H9 (cell line): Measurements from ENCODE around the gene ZNF236. TPM values are rescaled to one million over a fixed set of nuclear protein-coding genes. Genes with fewer than 3 reads are reported as not detected.

Experiments
- DNase-seq: peaks from one replicate; pipeline ENCODE4 v3.0.0-alpha.2; 2017
- H2AFZ ChIP-seq: one replicate; pipeline ENCODE4 v1.6.1; 2013; ENCODE audit warnings: mild to moderate bottlenecking, low read length, control low read depth, moderate library complexity
- H2AK5ac ChIP-seq: 2 replicates; pipeline ENCODE4 v1.6.1; 2013; ENCODE audit warnings: low read length, control low read depth, mixed read lengths; ENCODE audit not compliant: insufficient read length
- H2BK120ac ChIP-seq: one replicate; pipeline ENCODE4 v1.6.1; 2013; ENCODE audit warnings: low read depth, mild to moderate bottlenecking, low read length, control low read depth, inconsistent platforms; ENCODE audit not compliant: poor library complexity, severe bottlenecking
- H2BK12ac ChIP-seq: 2 replicates; pipeline ENCODE4 v1.6.1; 2013; ENCODE audit warnings: low read length, control low read depth, mixed read lengths, low read depth; ENCODE audit not compliant: insufficient read length
- H2BK15ac ChIP-seq: 2 replicates; pipeline ENCODE4 v1.6.1; 2013; ENCODE audit warnings: low read depth, low read length, control low read depth
- H2BK20ac ChIP-seq: one replicate; pipeline ENCODE4 v1.6.1; 2013; ENCODE audit warnings: low read depth, mild to moderate bottlenecking, low read length, control low read depth, inconsistent platforms; ENCODE audit not compliant: poor library complexity, severe bottlenecking
- H2BK5ac ChIP-seq: 2 replicates; pipeline ENCODE4 v1.6.1; 2013; ENCODE audit warnings: low read length, control low read depth, mixed read lengths; ENCODE audit not compliant: insufficient read length
- H3K14ac ChIP-seq: 2 replicates; pipeline ENCODE4 v1.6.1; 2013; ENCODE audit warnings: low read length, control low read depth; ENCODE audit not compliant: insufficient read depth
- H3K18ac ChIP-seq: 2 replicates; pipeline ENCODE4 v1.6.1; 2013; ENCODE audit warnings: low read depth, mild to moderate bottlenecking, mixed read lengths, low read length, control low read depth; ENCODE audit not compliant: insufficient read length
- H3K23ac ChIP-seq: 2 replicates; pipeline ENCODE4 v1.6.1; 2013; ENCODE audit warnings: low read length, control low read depth, mixed read lengths, low read depth; ENCODE audit not compliant: insufficient read length
- H3K23me2 ChIP-seq: 2 replicates; pipeline ENCODE4 v1.6.1; 2013; ENCODE audit warnings: low read depth, mild to moderate bottlenecking, mixed read lengths, low read length, control low read depth; ENCODE audit not compliant: insufficient read length, poor library complexity, severe bottlenecking
- H3K27ac ChIP-seq: 2 replicates; pipeline ENCODE4 v1.5.1; 2013; ENCODE audit warnings: low read length, control low read depth, mixed read lengths, low read depth; ENCODE audit not compliant: insufficient read length
- H3K27me3 ChIP-seq: 2 replicates; pipeline ENCODE4 v1.6.1; 2013; ENCODE audit warnings: low read length, control low read depth, inconsistent platforms; ENCODE audit not compliant: insufficient read depth
- H3K4ac ChIP-seq: 2 replicates; pipeline ENCODE4 v1.6.1; 2013; ENCODE audit warnings: low read depth, mild to moderate bottlenecking, control low read depth, inconsistent platforms, low read length, moderate library complexity
- H3K4me1 ChIP-seq: 2 replicates; pipeline ENCODE4 v1.6.1; 2013; ENCODE audit warnings: low read length, control low read depth, inconsistent platforms; ENCODE audit not compliant: insufficient read depth
- H3K4me2 ChIP-seq: 2 replicates; pipeline ENCODE4 v1.6.1; 2013; ENCODE audit warnings: low read length, control low read depth, mixed read lengths; ENCODE audit not compliant: insufficient read length, insufficient read depth
- H3K56ac ChIP-seq: 2 replicates; pipeline ENCODE4 v1.6.1; 2013; ENCODE audit warnings: low read depth, mild to moderate bottlenecking, mixed read lengths, low read length, control low read depth; ENCODE audit not compliant: insufficient read length
- H3K79me1 ChIP-seq: 2 replicates; pipeline ENCODE4 v1.6.1; 2013; ENCODE audit warnings: low read depth, mild to moderate bottlenecking, moderate library complexity, low read length, control low read depth, inconsistent platforms; ENCODE audit not compliant: insufficient read depth, poor library complexity, severe bottlenecking
- H3K79me2 ChIP-seq: 2 replicates; pipeline ENCODE4 v1.6.1; 2013; ENCODE audit warnings: low read length, control low read depth, inconsistent platforms; ENCODE audit not compliant: insufficient read depth
- H3K9ac ChIP-seq: 2 replicates; pipeline ENCODE4 v1.6.1; 2013; ENCODE audit warnings: low read length, control low read depth, mixed read lengths; ENCODE audit not compliant: insufficient read length; ENCODE audit errors: extremely low read depth
- H3K9me3 ChIP-seq: one replicate; pipeline ENCODE4 v1.6.1; 2013; ENCODE audit warnings: low read depth, low read length, inconsistent platforms; ENCODE audit not compliant: control insufficient read depth
- H3T11ph ChIP-seq: one replicate; pipeline ENCODE4 v1.6.1; 2013; ENCODE audit warnings: mild to moderate bottlenecking, low read length, control low read depth, inconsistent platforms
- H4K20me1 ChIP-seq: one replicate; pipeline ENCODE4 v1.6.1; 2013; ENCODE audit not compliant: control insufficient read depth, insufficient read length, insufficient read depth
- H4K5ac ChIP-seq: 2 replicates; pipeline ENCODE4 v1.6.1; 2013; ENCODE audit warnings: low read depth, mild to moderate bottlenecking, mixed read lengths, low read length, control low read depth; ENCODE audit not compliant: insufficient read length
- H4K8ac ChIP-seq: replicated peaks from 2 replicates; pipeline ENCODE4 v1.6.1; 2013; ENCODE audit warnings: low read length, control low read depth, mixed read lengths, low read depth; ENCODE audit not compliant: insufficient read length
- H4K91ac ChIP-seq: 2 replicates; pipeline ENCODE4 v1.6.1; 2013; ENCODE audit warnings: low read depth, mild to moderate bottlenecking, moderate library complexity, mixed read lengths, low read length, control low read depth; ENCODE audit not compliant: insufficient read length
- H3K27ac Mint-ChIP-seq, 3 experiments: 2 replicates in 2 of 3; 3 replicates in 1 of 3; pipeline ENCODE4 v1.8.0; 2020 to 2021; ENCODE audit warnings: mixed read lengths in 3 of 3, mild to moderate bottlenecking in 1 of 3, moderate library complexity in 1 of 3
- H3K27me3 Mint-ChIP-seq: 2 replicates; pipeline ENCODE4 v1.8.0; 2021; ENCODE audit warnings: low read depth, mild to moderate bottlenecking, moderate library complexity, mixed read lengths
- H3K36me3 Mint-ChIP-seq, 3 experiments: 2 replicates in 2 of 3; 3 replicates in 1 of 3; pipeline ENCODE4 v1.8.0; 2020 to 2021; ENCODE audit warnings: low read depth in 3 of 3, mixed read lengths in 3 of 3; ENCODE audit not compliant: insufficient read depth in 1 of 3
- H3K4me1 Mint-ChIP-seq, 2 experiments: 2 replicates each; pipeline ENCODE4 v1.8.0; 2020; ENCODE audit warnings: mixed read lengths in 2 of 2
- H3K4me3 Mint-ChIP-seq, 2 experiments: 2 replicates in 1 of 2; 3 replicates in 1 of 2; pipeline ENCODE4 v1.8.0; 2020 to 2021; ENCODE audit warnings: mild to moderate bottlenecking in 2 of 2, mixed read lengths in 2 of 2, moderate library complexity in 1 of 2
- H3K9me3 Mint-ChIP-seq, 2 experiments: 2 replicates in 1 of 2; 3 replicates in 1 of 2; pipeline ENCODE4 v1.8.0; 2020; ENCODE audit warnings: mild to moderate bottlenecking in 2 of 2, mixed read lengths in 2 of 2, moderate library complexity in 1 of 2
- WGBS: extraction: QIAGEN DNeasy Blood & Tissue Kit; methylation state at CpG from one replicate; pipeline ENCODE4 v1.1.7; 2013; ENCODE audit warnings: missing lambda C conversion rate, low lambda C conversion rate, mixed read lengths; ENCODE audit not compliant: insufficient read length; ENCODE audit errors: extremely low coverage; 5-methylcytosine and 5-hydroxymethylcytosine counted together
- total RNA-seq: library from RNA; stranded (reverse); gene quantifications from 2 replicates; pipeline ENCODE4 v1.2.1, GENCODE V29; 2021
- TF ChIP-seq, protein P1 (sequence below): fragments of 200-600 bp; sonication (generic); conservative IDR thresholded peaks from 3 replicates; pipeline ENCODE4 v1.8.0; 2021; ENCODE audit warnings: antibody characterized with exemption, mild to moderate bottlenecking

ZNF236 gene
- total RNA-seq, 1 experiment from 2014 or later = 16.0 TPM

DNA sequence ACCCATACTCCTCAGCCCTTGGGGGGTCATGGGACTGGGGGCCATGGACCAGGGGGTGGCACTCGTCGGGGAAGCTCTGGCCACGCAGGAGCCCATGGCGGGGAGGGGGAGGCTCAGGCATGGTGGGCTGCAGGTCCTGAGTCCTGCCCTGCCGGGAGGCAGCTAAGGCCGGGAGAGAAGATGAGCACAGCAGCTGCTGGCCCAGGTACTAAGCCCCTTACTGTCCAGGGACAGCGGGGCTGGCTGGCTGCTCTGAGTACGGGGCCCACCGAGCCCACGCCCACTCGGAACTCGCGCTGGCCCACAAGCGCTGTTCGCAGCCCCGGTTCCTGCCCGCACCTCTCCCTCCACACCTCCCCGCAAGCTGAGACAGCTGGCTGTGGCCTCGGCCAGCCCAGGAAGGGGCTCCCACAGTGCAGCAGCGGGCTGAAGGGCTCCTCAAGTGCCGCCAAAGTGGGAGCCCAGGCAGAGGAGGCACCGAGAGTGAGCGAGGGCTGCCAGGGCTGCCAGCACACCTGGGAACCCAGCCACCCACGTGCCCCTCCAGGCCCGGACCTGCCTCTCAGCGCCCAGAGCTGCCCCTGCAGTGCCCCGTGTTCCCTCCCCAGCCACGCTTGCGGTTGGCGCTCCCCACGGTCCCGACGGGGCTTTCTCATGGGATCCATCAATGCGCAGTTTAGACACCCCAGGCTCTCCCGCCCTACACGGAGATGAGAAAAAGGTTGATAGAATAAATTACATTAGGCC, 33.6 kb upstream of the ZNF236 start:
- no peak overlapping the region for H3K14ac ChIP-seq
- H3K4me1 ChIP-seq = no peaks in the 10 kb centered on the region
- Mint-ChIP-seq H3K27ac (peak overlapping the region in 1 of 3 experiments; percentile 27; a peak in 1 of 7 replicates), H3K4me1 (peaks cover 0 to 3% of the 10 kb centered on the region in 2 experiments; a peak in 2 of 4 replicates), H3K4me3 (no peak overlapping the region), H3K27me3 (peaks cover 5% of the 10 kb centered on the region), H3K9me3 (peaks cover 34 to 36% of the 10 kb centered on the region in 2 experiments), H3K36me3 (peaks cover 22 to 36% (median 23%) of the 10 kb centered on the region in 3 experiments)
- H3K18ac ChIP-seq = no peak overlapping the region
- no peak overlapping the region for H3K23ac ChIP-seq
- no peaks in the 10 kb centered on the region for H3K27me3 ChIP-seq
- H2BK5ac ChIP-seq = no peak overlapping the region
- WGBS = no CpG with 5 or more reads among the region's 36 CpGs
- H3K79me2 ChIP-seq = no peaks in the 10 kb centered on the region
- no peak overlapping the region for H2BK12ac ChIP-seq
- H4K5ac ChIP-seq = no peak overlapping the region
- no peak overlapping the region for H3T11ph ChIP-seq
- no peak overlapping the region for H3K4me2 ChIP-seq
- no peak overlapping the region for H2BK15ac ChIP-seq
- H4K91ac ChIP-seq = no peak overlapping the region
- no peaks in the 10 kb centered on the region for H3K79me1 ChIP-seq
- no peak overlapping the region for H3K4ac ChIP-seq
- no peak overlapping the region for H2AFZ ChIP-seq
- no peak overlapping the region for H3K56ac ChIP-seq
- H3K23me2 ChIP-seq = no peaks in the 10 kb centered on the region
- H3K27ac ChIP-seq = no peak overlapping the region
- TF ChIP-seq, protein P1, sequence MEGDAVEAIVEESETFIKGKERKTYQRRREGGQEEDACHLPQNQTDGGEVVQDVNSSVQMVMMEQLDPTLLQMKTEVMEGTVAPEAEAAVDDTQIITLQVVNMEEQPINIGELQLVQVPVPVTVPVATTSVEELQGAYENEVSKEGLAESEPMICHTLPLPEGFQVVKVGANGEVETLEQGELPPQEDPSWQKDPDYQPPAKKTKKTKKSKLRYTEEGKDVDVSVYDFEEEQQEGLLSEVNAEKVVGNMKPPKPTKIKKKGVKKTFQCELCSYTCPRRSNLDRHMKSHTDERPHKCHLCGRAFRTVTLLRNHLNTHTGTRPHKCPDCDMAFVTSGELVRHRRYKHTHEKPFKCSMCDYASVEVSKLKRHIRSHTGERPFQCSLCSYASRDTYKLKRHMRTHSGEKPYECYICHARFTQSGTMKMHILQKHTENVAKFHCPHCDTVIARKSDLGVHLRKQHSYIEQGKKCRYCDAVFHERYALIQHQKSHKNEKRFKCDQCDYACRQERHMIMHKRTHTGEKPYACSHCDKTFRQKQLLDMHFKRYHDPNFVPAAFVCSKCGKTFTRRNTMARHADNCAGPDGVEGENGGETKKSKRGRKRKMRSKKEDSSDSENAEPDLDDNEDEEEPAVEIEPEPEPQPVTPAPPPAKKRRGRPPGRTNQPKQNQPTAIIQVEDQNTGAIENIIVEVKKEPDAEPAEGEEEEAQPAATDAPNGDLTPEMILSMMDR = no peak
- no peak overlapping the region for H2BK120ac ChIP-seq
- no peak overlapping the region for H2AK5ac ChIP-seq
- no peak overlapping the region for H4K8ac ChIP-seq
- H4K20me1 ChIP-seq = no peaks in the 10 kb centered on the region
- H2BK20ac ChIP-seq = no peak overlapping the region
- no peak overlapping the region for H3K9ac ChIP-seq
- H3K9me3 ChIP-seq = no peaks in the 10 kb centered on the region
- DNase-seq = no peak
